Glutamatergic neuron (in vitro differentiated cells): ENCODE data around the gene PLK3. TPM values are rescaled to one million over a fixed set of nuclear protein-coding genes. Genes with fewer than 3 reads are reported as not detected.
"Not testable (repeated sequence)": the region's sequence is repeated elsewhere in the genome, so short reads cannot be mapped to it uniquely, and the experiment has no call there.

ENCODE experiments used
- DNase-seq: peaks from one replicate; pipeline ENCODE4 v3.0.0; 2022
- H3K27ac Mint-ChIP-seq: one replicate; pipeline ENCODE4 v1.8.0; 2020; ENCODE audit warnings: mild to moderate bottlenecking, mixed read lengths, inconsistent platforms; ENCODE audit not compliant: unreplicated experiment
- H3K27me3 Mint-ChIP-seq: one replicate; pipeline ENCODE4 v1.8.0; 2020; ENCODE audit warnings: mild to moderate bottlenecking, moderate library complexity, mixed read lengths, inconsistent platforms; ENCODE audit not compliant: unreplicated experiment
- H3K36me3 Mint-ChIP-seq: one replicate; pipeline ENCODE4 v1.8.0; 2020; ENCODE audit warnings: mild to moderate bottlenecking, mixed read lengths, inconsistent platforms; ENCODE audit not compliant: unreplicated experiment
- H3K4me1 Mint-ChIP-seq: one replicate; pipeline ENCODE4 v1.8.0; 2020; ENCODE audit warnings: mild to moderate bottlenecking, low read depth, mixed read lengths, inconsistent platforms; ENCODE audit not compliant: unreplicated experiment
- H3K4me3 Mint-ChIP-seq: one replicate; pipeline ENCODE4 v1.8.0; 2020; ENCODE audit warnings: mild to moderate bottlenecking, mixed read lengths, inconsistent platforms; ENCODE audit not compliant: unreplicated experiment
- H3K9me3 Mint-ChIP-seq: one replicate; pipeline ENCODE4 v1.8.0; 2020; ENCODE audit warnings: mild to moderate bottlenecking, moderate library complexity, mixed read lengths, inconsistent platforms; ENCODE audit not compliant: unreplicated experiment
- total RNA-seq: library from RNA; stranded (reverse); fragmentation: NEBNext Ultra II Directional; extraction: Animal tissue kit (Norgen Biotek cat#: 25700); gene quantifications from one replicate; pipeline ENCODE4 v1.2.1, GENCODE V29; 2021; ENCODE audit not compliant: unreplicated experiment
- TF ChIP-seq, protein P1 (sequence below): fragments of 200-600 bp; sonication (generic); IDR thresholded peaks from one replicate; pipeline ENCODE4 v1.5.0; 2021; ENCODE audit not compliant: partially characterized antibody, unreplicated experiment

Gene PLK3
- total RNA-seq, 1 donor from 2014 or later = 89.3 TPM

- TF ChIP-seq, protein P1, sequence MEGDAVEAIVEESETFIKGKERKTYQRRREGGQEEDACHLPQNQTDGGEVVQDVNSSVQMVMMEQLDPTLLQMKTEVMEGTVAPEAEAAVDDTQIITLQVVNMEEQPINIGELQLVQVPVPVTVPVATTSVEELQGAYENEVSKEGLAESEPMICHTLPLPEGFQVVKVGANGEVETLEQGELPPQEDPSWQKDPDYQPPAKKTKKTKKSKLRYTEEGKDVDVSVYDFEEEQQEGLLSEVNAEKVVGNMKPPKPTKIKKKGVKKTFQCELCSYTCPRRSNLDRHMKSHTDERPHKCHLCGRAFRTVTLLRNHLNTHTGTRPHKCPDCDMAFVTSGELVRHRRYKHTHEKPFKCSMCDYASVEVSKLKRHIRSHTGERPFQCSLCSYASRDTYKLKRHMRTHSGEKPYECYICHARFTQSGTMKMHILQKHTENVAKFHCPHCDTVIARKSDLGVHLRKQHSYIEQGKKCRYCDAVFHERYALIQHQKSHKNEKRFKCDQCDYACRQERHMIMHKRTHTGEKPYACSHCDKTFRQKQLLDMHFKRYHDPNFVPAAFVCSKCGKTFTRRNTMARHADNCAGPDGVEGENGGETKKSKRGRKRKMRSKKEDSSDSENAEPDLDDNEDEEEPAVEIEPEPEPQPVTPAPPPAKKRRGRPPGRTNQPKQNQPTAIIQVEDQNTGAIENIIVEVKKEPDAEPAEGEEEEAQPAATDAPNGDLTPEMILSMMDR = no peak
- DNase-seq = peak; percentile 2
- peaks cover 7% of the 10 kb centered on the region for H3K27me3 Mint-ChIP-seq
- H3K9me3 Mint-ChIP-seq = peaks cover 1% of the 10 kb centered on the region
- H3K4me3 Mint-ChIP-seq = no peak overlapping the region
- no peak overlapping the region for H3K27ac Mint-ChIP-seq
- H3K36me3 Mint-ChIP-seq = no peaks in the 10 kb centered on the region
- H3K4me1 Mint-ChIP-seq = peaks cover 1% of the 10 kb centered on the region
Observed at GRCh38 chr1:44792736-44793502, 7.3 kb upstream of the PLK3 start.

- Mint-ChIP-seq H3K27me3 (peaks cover 12% of the 10 kb centered on the region), H3K9me3 (peaks cover 12% of the 10 kb centered on the region), H3K4me1 (peaks cover 13% of the 10 kb centered on the region)
- H3K4me3 Mint-ChIP-seq, H3K36me3 Mint-ChIP-seq, H3K27ac Mint-ChIP-seq, DNase-seq: not testable (repeated sequence)
Observed at GRCh38 chr1:44797886-44798285, 2.3 kb upstream of the PLK3 start.

GRCh38 chr1:44798481-44799365 is 1.5 kb upstream of the PLK3 start:
- peak overlapping the region; percentile 99 for H3K27ac Mint-ChIP-seq
- peak overlapping the region; percentile 51 for H3K4me3 Mint-ChIP-seq
- H3K27me3 Mint-ChIP-seq = peaks cover 16% of the 10 kb centered on the region
- peaks cover 6% of the 10 kb centered on the region for H3K36me3 Mint-ChIP-seq
- H3K9me3 Mint-ChIP-seq = peaks cover 14% of the 10 kb centered on the region
- peaks cover 19% of the 10 kb centered on the region for H3K4me1 Mint-ChIP-seq
- DNase-seq = no peak
- TF ChIP-seq, protein P1 = no peak

- Mint-ChIP-seq H3K4me1 (peaks cover 20% of the 10 kb centered on the region), H3K36me3 (peaks cover 6% of the 10 kb centered on the region), H3K9me3 (peaks cover 14% of the 10 kb centered on the region), H3K4me3 (peak overlapping the region; percentile 91), H3K27ac (peak overlapping the region; percentile 99), H3K27me3 (peaks cover 16% of the 10 kb centered on the region)
- TF ChIP-seq, protein P1 = no peak
- DNase-seq = peak; percentile 54
Observed at GRCh38 chr1:44801491-44802305, 1.5 kb downstream of the PLK3 start.
